ENCODE measurements around the gene NPPA.
"Not testable (repeated sequence)": the region's sequence is repeated elsewhere in the genome, so short reads cannot be mapped to it uniquely, and the experiment has no call there.

GRCh38 chr1:11894501-11894900 is 46.9 kb upstream of the NPPA start:
- not testable (repeated sequence) for TF ChIP-seq POLR2A (IDR thresholded peaks at IDR 0.05; ENCODE audit: low read length); GATA1 (IDR thresholded peaks at IDR 0.05; ENCODE audit: low read depth, low read length)
